PC-3 (cell line): ENCODE results near the gene OVCH2.

Experiments
- EZH2 ChIP-seq: fragments of 300-600 bp; sonication (generic); IDR thresholded peaks from one replicate; pipeline ENCODE4 v1.6.1; 2017; ENCODE audit warnings: antibody characterized with exemption, mild to moderate bottlenecking, low read length; ENCODE audit not compliant: unreplicated experiment
- EZH2phosphoT487 ChIP-seq: fragments of 300-600 bp; sonication (generic); IDR thresholded peaks from 2 replicates; pipeline ENCODE4 v1.6.1; 2018; ENCODE audit warnings: mild to moderate bottlenecking, antibody characterized with exemption, low read length, borderline replicate concordance
- TF ChIP-seq, protein P1 (sequence below): fragments of 300-600 bp; sonication (generic); conservative IDR thresholded peaks from 2 replicates; pipeline ENCODE4 v1.5.1; 2017; ENCODE audit warnings: antibody characterized with exemption, low read depth, mild to moderate bottlenecking, low read length

GRCh38 chr11:7655253-7656217, 50.7 kb downstream of the OVCH2 start:
- TF ChIP-seq, protein P1, sequence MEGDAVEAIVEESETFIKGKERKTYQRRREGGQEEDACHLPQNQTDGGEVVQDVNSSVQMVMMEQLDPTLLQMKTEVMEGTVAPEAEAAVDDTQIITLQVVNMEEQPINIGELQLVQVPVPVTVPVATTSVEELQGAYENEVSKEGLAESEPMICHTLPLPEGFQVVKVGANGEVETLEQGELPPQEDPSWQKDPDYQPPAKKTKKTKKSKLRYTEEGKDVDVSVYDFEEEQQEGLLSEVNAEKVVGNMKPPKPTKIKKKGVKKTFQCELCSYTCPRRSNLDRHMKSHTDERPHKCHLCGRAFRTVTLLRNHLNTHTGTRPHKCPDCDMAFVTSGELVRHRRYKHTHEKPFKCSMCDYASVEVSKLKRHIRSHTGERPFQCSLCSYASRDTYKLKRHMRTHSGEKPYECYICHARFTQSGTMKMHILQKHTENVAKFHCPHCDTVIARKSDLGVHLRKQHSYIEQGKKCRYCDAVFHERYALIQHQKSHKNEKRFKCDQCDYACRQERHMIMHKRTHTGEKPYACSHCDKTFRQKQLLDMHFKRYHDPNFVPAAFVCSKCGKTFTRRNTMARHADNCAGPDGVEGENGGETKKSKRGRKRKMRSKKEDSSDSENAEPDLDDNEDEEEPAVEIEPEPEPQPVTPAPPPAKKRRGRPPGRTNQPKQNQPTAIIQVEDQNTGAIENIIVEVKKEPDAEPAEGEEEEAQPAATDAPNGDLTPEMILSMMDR: no peak
- TF ChIP-seq EZH2 (no peak), EZH2phosphoT487 (no peak)
